GM21360 (cell line): ENCODE data around the gene NXPH1.

Experiments used
- ATAC-seq: cut with Tn5 transposase; IDR thresholded peaks from one replicate; pipeline ENCODE4 v1.9.1; 2021; ENCODE audit warnings: mild to moderate bottlenecking, moderate library complexity; ENCODE audit not compliant: unreplicated experiment

The NXPH1 gene

GRCh38 chr7:8435590-8436545 is 2.5 kb downstream of the NXPH1 start:
- ATAC-seq, result no peak

- peak; percentile 73 for ATAC-seq
Observed at GRCh38 chr7:8436965-8437364, 3.6 kb downstream of the NXPH1 start.

GRCh38 chr7:8437606-8438005 is 4.2 kb downstream of the NXPH1 start:
- ATAC-seq, result no peak

- ATAC-seq, result no peak
Observed at GRCh38 chr7:8440670-8441069, 7.3 kb downstream of the NXPH1 start.

GRCh38 chr7:8441106-8441965 is 7.9 kb downstream of the NXPH1 start:
- ATAC-seq, result no peak

- no peak for ATAC-seq
Observed at GRCh38 chr7:8442051-8442813, 8.8 kb downstream of the NXPH1 start.

- no peak for ATAC-seq
Observed at GRCh38 chr7:8442814-8443304, 9.4 kb downstream of the NXPH1 start.

- ATAC-seq, result no peak
Observed at GRCh38 chr7:8443576-8444467, 10.4 kb downstream of the NXPH1 start.

GRCh38 chr7:8444468-8444769 is 11.0 kb downstream of the NXPH1 start:
- no peak for ATAC-seq

- no peak for ATAC-seq
Observed at GRCh38 chr7:8453535-8453934, 20.1 kb downstream of the NXPH1 start.

GRCh38 chr7:8455426-8455825 is 22.0 kb downstream of the NXPH1 start:
- no peak for ATAC-seq

- ATAC-seq, result no peak
Observed at GRCh38 chr7:8462309-8462708, 28.9 kb downstream of the NXPH1 start.

GRCh38 chr7:8465338-8465737 is 31.9 kb downstream of the NXPH1 start:
- no peak for ATAC-seq

GRCh38 chr7:8480527-8480926 is 47.1 kb downstream of the NXPH1 start:
- ATAC-seq, result no peak

- no peak for ATAC-seq
Observed at GRCh38 chr7:8481096-8481495, 47.7 kb downstream of the NXPH1 start.

GRCh38 chr7:8481752-8482446 is 48.5 kb downstream of the NXPH1 start:
- no peak for ATAC-seq

- no peak for ATAC-seq
Observed at GRCh38 chr7:8490391-8491045, 57.1 kb downstream of the NXPH1 start.

GRCh38 chr7:8491106-8491505 is 57.7 kb downstream of the NXPH1 start:
- no peak for ATAC-seq
